GM21423 (cell line): ENCODE measurements around the gene SRPK3.

Experiments used
- ATAC-seq: cut with Tn5 transposase; IDR thresholded peaks from one replicate; pipeline ENCODE4 v1.9.1; 2021; ENCODE audit warnings: mild to moderate bottlenecking, moderate library complexity; ENCODE audit not compliant: unreplicated experiment

The SRPK3 gene

GRCh38 chrX:153828308-153828707 lies 47.5 kb downstream of the SRPK3 start:
- ATAC-seq, result no peak

- ATAC-seq, result no peak
Observed at GRCh38 chrX:153828723-153829548, 48.1 kb downstream of the SRPK3 start.

- no peak for ATAC-seq
Observed at GRCh38 chrX:153829549-153829798, 48.6 kb downstream of the SRPK3 start.

GRCh38 chrX:153829799-153830639 lies 49.2 kb downstream of the SRPK3 start, which contains the start of gene PDZD4:
Gene PDZD4, minus strand, starts transcription at chrX:153830544. Its CDS starts 246 bp downstream, at chrX:153830298.
- no peak for ATAC-seq

- ATAC-seq, result no peak
Observed at GRCh38 chrX:153830640-153831428, 50.0 kb downstream of the SRPK3 start.

- ATAC-seq, result no peak
Observed at GRCh38 chrX:153831429-153832150, 50.7 kb downstream of the SRPK3 start.

- no peak for ATAC-seq
Observed at GRCh38 chrX:153832728-153833127, 51.9 kb downstream of the SRPK3 start.
